Measurements from ENCODE around the gene BCL7A.

DNA sequence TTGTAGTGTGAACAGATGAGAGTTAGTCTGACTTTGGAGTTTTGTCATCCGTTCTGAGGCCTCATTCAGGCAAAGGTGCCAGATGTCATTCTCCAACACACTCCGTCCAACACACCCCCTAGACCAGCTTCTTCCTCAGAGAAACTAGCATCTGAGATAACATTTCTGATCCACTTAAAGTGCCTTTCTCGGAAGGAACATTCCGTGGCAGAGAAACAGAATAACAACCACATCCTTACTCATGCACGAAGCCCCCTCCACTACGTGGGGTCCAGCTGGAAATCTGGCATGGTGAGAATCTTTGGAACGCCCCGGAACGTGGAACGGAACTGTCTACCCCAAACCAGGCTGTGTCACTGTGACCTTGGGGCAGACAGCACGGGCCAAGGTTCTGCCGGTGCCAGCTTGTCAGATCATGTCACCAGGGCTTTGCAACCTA is 17.0 kb upstream of the BCL7A start:
- no peak for TF ChIP-seq POLR2A (IDR thresholded peaks at IDR 0.05)
- TF ChIP-seq, protein P1, sequence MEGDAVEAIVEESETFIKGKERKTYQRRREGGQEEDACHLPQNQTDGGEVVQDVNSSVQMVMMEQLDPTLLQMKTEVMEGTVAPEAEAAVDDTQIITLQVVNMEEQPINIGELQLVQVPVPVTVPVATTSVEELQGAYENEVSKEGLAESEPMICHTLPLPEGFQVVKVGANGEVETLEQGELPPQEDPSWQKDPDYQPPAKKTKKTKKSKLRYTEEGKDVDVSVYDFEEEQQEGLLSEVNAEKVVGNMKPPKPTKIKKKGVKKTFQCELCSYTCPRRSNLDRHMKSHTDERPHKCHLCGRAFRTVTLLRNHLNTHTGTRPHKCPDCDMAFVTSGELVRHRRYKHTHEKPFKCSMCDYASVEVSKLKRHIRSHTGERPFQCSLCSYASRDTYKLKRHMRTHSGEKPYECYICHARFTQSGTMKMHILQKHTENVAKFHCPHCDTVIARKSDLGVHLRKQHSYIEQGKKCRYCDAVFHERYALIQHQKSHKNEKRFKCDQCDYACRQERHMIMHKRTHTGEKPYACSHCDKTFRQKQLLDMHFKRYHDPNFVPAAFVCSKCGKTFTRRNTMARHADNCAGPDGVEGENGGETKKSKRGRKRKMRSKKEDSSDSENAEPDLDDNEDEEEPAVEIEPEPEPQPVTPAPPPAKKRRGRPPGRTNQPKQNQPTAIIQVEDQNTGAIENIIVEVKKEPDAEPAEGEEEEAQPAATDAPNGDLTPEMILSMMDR (IDR thresholded peaks at IDR 0.05) = no peak

All from right lobe of liver (tissue), 4 donors.